ENCODE data around the gene CSAD.

- no peak for TF ChIP-seq CTCF (IDR thresholded peaks at IDR 0.05; ENCODE audit: extremely low read depth in 1 of 2, insufficient read depth in 1 of 2, low read depth in 1 of 2, low read length in 2 of 2)
- no peak for TF ChIP-seq POLR2A (IDR thresholded peaks at IDR 0.05; ENCODE audit: low read depth, low read length)
- TF ChIP-seq EZH2 (IDR thresholded peaks at IDR 0.05; ENCODE audit: borderline replicate concordance, low read depth, low read length, severe bottlenecking): no peak
- no peak for TF ChIP-seq FOS (IDR thresholded peaks at IDR 0.05; ENCODE audit: borderline replicate concordance, insufficient read depth, low read length)
- TF ChIP-seq POLR2AphosphoS5 (IDR thresholded peaks at IDR 0.05; ENCODE audit: insufficient read depth, low read depth, low read length): no peak
Measured at GRCh38 chr12:53170215-53170614, 10.5 kb downstream of the CSAD start.

Measured in endothelial cell of umbilical vein (primary cell).